Measurements from ENCODE around the gene ARSJ. TPM values are rescaled to one million over a fixed set of nuclear protein-coding genes. Genes with fewer than 3 reads are reported as not detected.
"Not testable (repeated sequence)": the region's sequence is repeated elsewhere in the genome, so short reads cannot be mapped to it uniquely, and the experiment has no call there.

Gene ARSJ
- total and polyA plus RNA-seq, 7 donors = 0.03 to 0.35 (median 0.21) TPM

- H3K27me3 ChIP-seq (ENCODE audit: insufficient read depth in 3 of 3, low read length in 2 of 3) = no peaks in the 10 kb centered on the region
- H3K27ac ChIP-seq = no peak overlapping the region
- H3K4me3 ChIP-seq = no peak overlapping the region
- no peaks in the 10 kb centered on the region for H3K4me1 ChIP-seq
- intact Hi-C loops (cut with DNase I) = no loop called here
- WGBS, 3 donors = 55 to 63% (median 58%) methylated on average over 1 of the region's 1 CpG
- H3K36me3 ChIP-seq (ENCODE audit: insufficient read depth in 1 of 2, low read depth in 1 of 2) = no peaks in the 10 kb centered on the region
- no peak for ATAC-seq
- DNase-seq = no peak
- no peaks in the 10 kb centered on the region for H3K9me3 ChIP-seq
- TF ChIP-seq CTCF (IDR thresholded peaks at IDR 0.05) = no peak
These were observed 33.5 kb downstream of the ARSJ start for GRCh38 chr4:113945906-113946305.

GRCh38 chr4:113943863-113944262, 35.6 kb downstream of the ARSJ start:
- H3K27me3 ChIP-seq (ENCODE audit: insufficient read depth in 3 of 3, low read length in 2 of 3) = no peaks in the 10 kb centered on the region
- H3K4me1 ChIP-seq = no peaks in the 10 kb centered on the region
- no peak overlapping the region for H3K27ac ChIP-seq
- 77 to 81% (median 79%) methylated on average over 3 of the region's 3 CpGs for WGBS, 3 donors
- H3K4me3 ChIP-seq = no peak overlapping the region
- no peak for ATAC-seq
- H3K9me3 ChIP-seq = no peaks in the 10 kb centered on the region
- no peaks in the 10 kb centered on the region for H3K36me3 ChIP-seq (ENCODE audit: insufficient read depth in 1 of 2, low read depth in 1 of 2)
- no peak for DNase-seq
- TF ChIP-seq CTCF (IDR thresholded peaks at IDR 0.05) = no peak
- intact Hi-C loops (cut with DNase I) = no loop called here

- Histone ChIP-seq H3K9me3 (no peaks in the 10 kb centered on the region), H3K36me3 (ENCODE audit: insufficient read depth in 1 of 2, low read depth in 1 of 2) (no peaks in the 10 kb centered on the region), H3K4me1 (no peaks in the 10 kb centered on the region), H3K27me3 (ENCODE audit: insufficient read depth in 3 of 3, low read length in 2 of 3) (no peaks in the 10 kb centered on the region), H3K4me3 (no peak overlapping the region), H3K27ac (no peak overlapping the region)
- DNase-seq = no peak
- intact Hi-C loops (cut with DNase I) = no loop called here
- 65 to 98% (median 83%) methylated on average over 1 of the region's 1 CpG for WGBS, 3 donors
- no peak for TF ChIP-seq CTCF (IDR thresholded peaks at IDR 0.05)
- no peak for ATAC-seq
These were observed 36.4 kb downstream of the ARSJ start for GRCh38 chr4:113943085-113943484.

DNA sequence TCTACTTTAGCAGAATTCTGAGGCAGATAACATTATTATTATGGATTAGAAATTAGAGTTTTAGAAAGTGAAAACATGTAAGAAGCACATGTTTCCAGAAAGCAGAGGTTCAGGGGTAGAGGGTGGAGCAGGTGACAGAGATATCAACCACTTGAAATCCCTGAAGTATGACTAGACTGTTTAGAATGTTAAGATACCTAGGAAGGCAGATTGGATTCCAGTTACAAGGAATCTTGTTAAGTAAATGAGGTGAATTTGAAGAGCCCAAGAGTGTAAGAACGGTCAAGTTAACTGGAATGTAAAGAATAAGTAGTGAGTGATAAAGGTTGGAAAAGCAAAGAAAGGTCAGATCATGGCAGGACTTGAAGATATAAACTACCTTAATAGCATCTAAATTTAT, 37.6 kb downstream of the ARSJ start:
- intact Hi-C loops (cut with DNase I) = no loop called here
- Histone ChIP-seq H3K9me3 (no peaks in the 10 kb centered on the region), H3K4me3 (no peak overlapping the region), H3K36me3 (ENCODE audit: insufficient read depth in 1 of 2, low read depth in 1 of 2) (no peaks in the 10 kb centered on the region), H3K4me1 (no peaks in the 10 kb centered on the region), H3K27me3 (ENCODE audit: insufficient read depth in 3 of 3, low read length in 2 of 3) (no peaks in the 10 kb centered on the region), H3K27ac (no peak overlapping the region)
- ATAC-seq (no peak), DNase-seq (no peak)
- no peak for TF ChIP-seq CTCF (IDR thresholded peaks at IDR 0.05)
- WGBS, 3 donors = 77 to 90% (median 83%) methylated on average over 1 of the region's 1 CpG

DNA sequence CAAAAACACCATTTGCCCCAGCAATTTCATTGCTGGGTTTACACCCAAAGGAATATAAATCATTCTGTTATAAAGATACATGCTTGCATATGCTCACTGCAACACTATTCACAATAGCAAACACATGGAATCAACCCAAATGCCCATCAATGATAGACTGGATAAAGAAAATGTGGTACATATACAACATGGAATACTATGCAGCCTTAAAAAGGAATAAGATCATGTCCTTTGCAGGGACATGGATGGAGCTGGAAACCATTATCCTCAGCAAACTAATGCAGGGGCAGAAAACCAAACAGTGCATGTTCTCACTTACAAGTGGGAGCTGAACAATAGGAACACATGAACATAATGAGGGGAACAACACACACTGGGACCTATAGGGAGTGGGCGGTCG, 39.3 kb downstream of the ARSJ start:
- 90 to 100% (median 97%) methylated on average over 2 of the region's 2 CpGs for WGBS, 3 donors
- H3K9me3 ChIP-seq; H3K4me1 ChIP-seq; H3K36me3 ChIP-seq (ENCODE audit: insufficient read depth in 1 of 2, low read depth in 1 of 2); H3K4me3 ChIP-seq; intact Hi-C loops (cut with DNase I); DNase-seq; ATAC-seq; H3K27ac ChIP-seq; H3K27me3 ChIP-seq (ENCODE audit: insufficient read depth in 3 of 3, low read length in 2 of 3): not testable (repeated sequence)

Measured in psoas muscle (tissue), 8 donors.